GM12891 (cell line): ENCODE measurements around the gene USP11.

Experiments used
- DNase-seq: peaks from one replicate; pipeline ENCODE4 v3.0.0; 2011; ENCODE audit warnings: low spot score; ENCODE audit not compliant: insufficient read length
- FAIRE-seq: peaks from 2 replicates; lab custom pipeline; 2011; peaks lifted over from hg19 to GRCh38; lab: Jason Lieb, UNC
- PAX5 ChIP-seq: IDR thresholded peaks from 2 replicates; pipeline ENCODE4 v1.6.1; 2011; ENCODE audit warnings: low read length, moderate library complexity, mild to moderate bottlenecking; ENCODE audit not compliant: insufficient read depth, severe bottlenecking
- POLR2A ChIP-seq: IDR thresholded peaks from 2 replicates; pipeline ENCODE4 v1.6.1; 2011; ENCODE audit warnings: low read depth, low read length, control low read depth
- POLR2AphosphoS5 ChIP-seq: IDR thresholded peaks from 2 replicates; pipeline ENCODE4 v1.6.1; 2011; ENCODE audit warnings: low read depth, low read length, control low read depth
- POU2F2 ChIP-seq: IDR thresholded peaks from 2 replicates; pipeline ENCODE4 v1.6.1; 2011; ENCODE audit warnings: low read depth, mild to moderate bottlenecking, control low read depth, low read length, moderate library complexity
- SPI1 ChIP-seq: IDR thresholded peaks from 2 replicates; pipeline ENCODE4 v1.6.1; 2011; ENCODE audit warnings: low read depth, low read length, control low read depth
- TAF1 ChIP-seq: IDR thresholded peaks from 2 replicates; pipeline ENCODE4 v1.6.1; 2011; ENCODE audit warnings: low read depth, low read length, control low read depth

USP11 gene

GRCh38 chrX:47215291-47215900, 17.4 kb upstream of the USP11 start:
- TF ChIP-seq SPI1 = no peak
- no peak for TF ChIP-seq PAX5
- TF ChIP-seq POLR2A = no peak
- no peak for TF ChIP-seq POU2F2
- no peak for TF ChIP-seq POLR2AphosphoS5
- TF ChIP-seq TAF1 = no peak
- FAIRE-seq = no peak
- no peak for DNase-seq

- TF ChIP-seq POU2F2 (no peak), TAF1 (no peak), POLR2A (no peak), SPI1 (no peak), PAX5 (no peak), POLR2AphosphoS5 (no peak)
- FAIRE-seq (no peak), DNase-seq (no peak)
Measured at GRCh38 chrX:47216393-47216925, 16.4 kb upstream of the USP11 start.

- FAIRE-seq (no peak), DNase-seq (no peak)
- TF ChIP-seq POLR2A (no peak), POU2F2 (peak; percentile 64; the same call in 1 of the 2 replicates)
Measured at GRCh38 chrX:47217121-47217851, 15.5 kb upstream of the USP11 start.

GRCh38 chrX:47217852-47218279, 14.9 kb upstream of the USP11 start:
- FAIRE-seq = peak; percentile 99
- TF ChIP-seq POU2F2 (0 out of 2 replicates have a peak, but pooled peaks have one; percentile 34), PAX5 (no peak)

GRCh38 chrX:47218280-47218919, 14.4 kb upstream of the USP11 start, which contains the start of gene CDK16:
Gene CDK16, plus strand, starts transcription at chrX:47218681. Its CDS starts 4,877 bp downstream, at chrX:47223558.
- FAIRE-seq (no peak), DNase-seq (peak; percentile 71)
- TF ChIP-seq SPI1 (no peak), PAX5 (no peak), TAF1 (no peak), POU2F2 (no peak), POLR2A (peak; percentile 63; the same call in 1 of the 2 replicates)

More at GRCh38 chrX:47217852-47218279, 14.9 kb upstream of the USP11 start:
- DNase-seq = peak; percentile 68

- peak; percentile 33 for DNase-seq
- FAIRE-seq = peak; percentile 63
- TF ChIP-seq TAF1 (no peak), POLR2AphosphoS5 (no peak), POLR2A (no peak), SPI1 (no peak), PAX5 (no peak), POU2F2 (no peak)
Measured at GRCh38 chrX:47218920-47219815, 13.6 kb upstream of the USP11 start.

- TF ChIP-seq TAF1 (no peak), SPI1 (no peak), POLR2AphosphoS5 (no peak), POU2F2 (no peak), PAX5 (no peak), POLR2A (no peak)
- peak; percentile 9 for FAIRE-seq
- DNase-seq = no peak
Measured at GRCh38 chrX:47221756-47222155, 11.1 kb upstream of the USP11 start.

- DNase-seq = no peak
- TF ChIP-seq POU2F2 (no peak), POLR2AphosphoS5 (no peak), TAF1 (no peak), POLR2A (no peak), SPI1 (no peak), PAX5 (no peak)
- FAIRE-seq = no peak
Measured at GRCh38 chrX:47222751-47223350, 10.0 kb upstream of the USP11 start.

GRCh38 chrX:47223476-47224250, 9.1 kb upstream of the USP11 start:
- TF ChIP-seq POLR2A = no peak
- no peak for TF ChIP-seq POLR2AphosphoS5
- no peak for TF ChIP-seq PAX5
- TF ChIP-seq SPI1 = no peak
- TF ChIP-seq POU2F2 = no peak
- TF ChIP-seq TAF1 = no peak
- FAIRE-seq (no peak), DNase-seq (no peak)
